Natural killer cell (primary cell): ENCODE results near the gene KBTBD2. TPM values are rescaled to one million over a fixed set of nuclear protein-coding genes. Genes with fewer than 3 reads are reported as not detected.
A peak's percentile ranks its signal among the peaks of the same experiment; 100 is the strongest.

Experiments used
- ATAC-seq, 3 donors: fragments of 150-1000 bp in 2 of 3; fragments of 200-7000 bp in 1 of 3; cut with Tn5 transposase; 1 replicate in 1 of 3; 2 replicates in 2 of 3; pipeline ENCODE4 v1.10.0; 2021; ENCODE audit warnings: mild to moderate bottlenecking in 2 of 3, moderate library complexity in 2 of 3
- DNase-seq, 2 donors: peaks; one replicate each; pipeline versions ENCODE4 v3.0.0 to v3.0.0-alpha.2; 2013 to 2021; ENCODE audit warnings: mixed read lengths in 1 of 2
- H3K27ac ChIP-seq: one replicate; pipeline ENCODE4 v1.5.1; 2013; ENCODE audit warnings: mild to moderate bottlenecking, low read length
- H3K27me3 ChIP-seq: one replicate; pipeline ENCODE4 v1.6.1; 2013; ENCODE audit warnings: low read length; ENCODE audit not compliant: control insufficient read depth, insufficient read depth
- H3K36me3 ChIP-seq: one replicate; pipeline ENCODE4 v1.6.1; 2013; ENCODE audit warnings: low read length; ENCODE audit not compliant: control insufficient read depth, insufficient read depth
- H3K4me1 ChIP-seq: one replicate; pipeline ENCODE4 v1.6.1; 2013; ENCODE audit warnings: low read length; ENCODE audit not compliant: control insufficient read depth, insufficient read depth
- H3K4me3 ChIP-seq: one replicate; pipeline ENCODE4 v1.5.1; 2013; ENCODE audit warnings: low read length
- H3K9me3 ChIP-seq: one replicate; pipeline ENCODE4 v1.6.1; 2013; ENCODE audit warnings: low read length; ENCODE audit not compliant: control insufficient read depth, insufficient read depth
- H3K27ac Mint-ChIP-seq, 2 donors: one replicate each; pipeline ENCODE4 v1.8.0; 2022; ENCODE audit warnings: mild to moderate bottlenecking in 2 of 2, mixed read lengths in 2 of 2, moderate library complexity in 1 of 2
- H3K27me3 Mint-ChIP-seq, 2 donors: one replicate each; pipeline ENCODE4 v1.8.0; 2022; ENCODE audit warnings: low read depth in 2 of 2, mixed read lengths in 2 of 2
- H3K36me3 Mint-ChIP-seq: one replicate; pipeline ENCODE4 v1.8.0; 2022; ENCODE audit warnings: mixed read lengths
- H3K4me1 Mint-ChIP-seq, 2 donors: one replicate each; pipeline ENCODE4 v1.8.0; 2022; ENCODE audit warnings: mixed read lengths in 2 of 2
- H3K4me3 Mint-ChIP-seq: one replicate; pipeline ENCODE4 v1.8.0; 2022; ENCODE audit warnings: mild to moderate bottlenecking, moderate library complexity, mixed read lengths
- H3K9me3 Mint-ChIP-seq, 2 donors: one replicate each; pipeline ENCODE4 v1.8.0; 2022; ENCODE audit warnings: mixed read lengths in 2 of 2
- CTCF ChIP-seq: fragments of 200-600 bp; IDR thresholded peaks from one replicate; pipeline ENCODE4 v1.8.0; 2022; ENCODE audit warnings: antibody characterized with exemption
- WGBS: methylation state at CpG from one replicate; pipeline ENCODE4 v1.1.7; 2013; ENCODE audit warnings: missing lambda C conversion rate; ENCODE audit not compliant: insufficient coverage; 5-methylcytosine and 5-hydroxymethylcytosine counted together
- intact Hi-C: fragments of 100-400 bp; cut with micrococcal nuclease; formaldehyde crosslinking; loops from one replicate; pipeline ENCODE4 v1.14.2; 2022
- total RNA-seq, 4 donors: library from RNA; stranded (reverse); fragments of 120-200 nt in 1 of 4; gene quantifications; one replicate each; pipeline versions ENCODE4 v1.2.3 to v1.2.4, GENCODE V29; 2013 to 2022

KBTBD2 gene
- total RNA-seq, 3 donors from 2014 or later (not counting 1 experiment from before 2014, with no cell fraction given): 124 to 161 (median 150) TPM

- Histone ChIP-seq H3K27me3 (no peaks in the 10 kb centered on the region), H3K36me3 (no peaks in the 10 kb centered on the region), H3K9me3 (no peaks in the 10 kb centered on the region), H3K4me1 (no peaks in the 10 kb centered on the region), H3K27ac (no peak overlapping the region), H3K4me3 (no peak overlapping the region)
- peak; percentile 86 to 97 (median 90) for ATAC-seq
- Mint-ChIP-seq H3K27me3 (no peaks in the 10 kb centered on the region), H3K4me1 (peaks cover 20 to 24% of the 10 kb centered on the region in 2 donors), H3K36me3 (peaks cover 8% of the 10 kb centered on the region), H3K27ac (peak overlapping the region in 1 of 2 donors; percentile 47), H3K9me3 (no peaks in the 10 kb centered on the region), H3K4me3 (no peak overlapping the region)
- TF ChIP-seq CTCF: no peak
- intact Hi-C loops: no loop called here
- no peak for DNase-seq
- WGBS: 90% methylated on average over 5 of the region's 5 CpGs
Observed at GRCh38 chr7:32915041-32915536, 23.5 kb upstream of the KBTBD2 start.

GRCh38 chr7:32914184-32914583, 22.6 kb upstream of the KBTBD2 start:
- no peaks in the 10 kb centered on the region for H3K4me1 ChIP-seq
- ATAC-seq (no peak), DNase-seq (no peak)
- H3K4me1 Mint-ChIP-seq: peaks cover 20 to 24% of the 10 kb centered on the region in 2 donors
- no peak overlapping the region for H3K27ac ChIP-seq
- no peaks in the 10 kb centered on the region for H3K27me3 Mint-ChIP-seq
- H3K9me3 Mint-ChIP-seq: no peaks in the 10 kb centered on the region
- no peak for TF ChIP-seq CTCF
- intact Hi-C loops: no loop called here
- no peaks in the 10 kb centered on the region for H3K36me3 ChIP-seq
- H3K4me3 ChIP-seq: no peak overlapping the region
- no peak overlapping the region for H3K27ac Mint-ChIP-seq
- no peaks in the 10 kb centered on the region for H3K27me3 ChIP-seq
- H3K36me3 Mint-ChIP-seq: peaks cover 8% of the 10 kb centered on the region
- WGBS: 100% methylated on average over 1 of the region's 1 CpG
- H3K4me3 Mint-ChIP-seq: no peak overlapping the region
- no peaks in the 10 kb centered on the region for H3K9me3 ChIP-seq

- H3K27me3 Mint-ChIP-seq: no peaks in the 10 kb centered on the region
- intact Hi-C loops: no loop called here
- Histone ChIP-seq H3K36me3 (no peaks in the 10 kb centered on the region), H3K4me3 (no peak overlapping the region), H3K4me1 (peaks cover 11% of the 10 kb centered on the region), H3K9me3 (no peaks in the 10 kb centered on the region), H3K27me3 (no peaks in the 10 kb centered on the region), H3K27ac (no peak overlapping the region)
- DNase-seq: no peak
- no peak overlapping the region for H3K27ac Mint-ChIP-seq
- no peaks in the 10 kb centered on the region for H3K36me3 Mint-ChIP-seq
- no peak overlapping the region for H3K4me3 Mint-ChIP-seq
- WGBS: 55% methylated on average over 1 of the region's 1 CpG
- no peaks in the 10 kb centered on the region for H3K9me3 Mint-ChIP-seq
- H3K4me1 Mint-ChIP-seq: peaks cover 15 to 18% of the 10 kb centered on the region in 2 donors
- no peak for ATAC-seq
- TF ChIP-seq CTCF: no peak
Observed at GRCh38 chr7:32910195-32910594, 18.6 kb upstream of the KBTBD2 start.

GRCh38 chr7:32905175-32905662, 13.7 kb upstream of the KBTBD2 start:
- intact Hi-C loops: loop anchor here (1.0 kb wide), 1 partner anchor 15 kb away; no protein-coding TSS in a partner anchor
- Histone ChIP-seq H3K4me1 (peaks cover 14% of the 10 kb centered on the region), H3K9me3 (no peaks in the 10 kb centered on the region), H3K36me3 (no peaks in the 10 kb centered on the region), H3K4me3 (peak overlapping the region; percentile 11), H3K27me3 (no peaks in the 10 kb centered on the region), H3K27ac (peak overlapping the region; percentile 67)
- Mint-ChIP-seq H3K4me3 (peak overlapping the region; percentile 86), H3K9me3 (no peaks in the 10 kb centered on the region), H3K4me1 (peaks cover 6 to 7% of the 10 kb centered on the region in 2 donors), H3K27me3 (peaks cover 0 to 2% of the 10 kb centered on the region in 2 donors), H3K36me3 (no peaks in the 10 kb centered on the region), H3K27ac (peak overlapping the region; percentile 82 to 88)
- no peak for TF ChIP-seq CTCF
- DNase-seq (peak; percentile 23 to 89), ATAC-seq (peak; percentile 81 to 85 (median 83))
- 20% methylated on average over 10 of the region's 12 CpGs for WGBS
